Brain microvascular endothelial cell (primary cell): ENCODE measurements around the gene CCDC83.

Source experiments
- DNase-seq: peaks from one replicate; pipeline ENCODE4 v3.0.0-alpha.2; 2020
- H3K27ac ChIP-seq: fragments of 250-450 bp; sonication (Bioruptor Pico); 2 replicates; pipeline ENCODE4 v1.5.1; 2020; ENCODE audit warnings: mild to moderate bottlenecking, moderate library complexity
- H3K27me3 ChIP-seq: fragments of 250-450 bp; sonication (Bioruptor Pico); replicated peaks from 2 replicates; pipeline ENCODE4 v1.5.1; 2020; ENCODE audit warnings: mild to moderate bottlenecking
- H3K36me3 ChIP-seq: fragments of 250-450 bp; sonication (Bioruptor Pico); replicated peaks from 2 replicates; pipeline ENCODE4 v1.5.1; 2020; ENCODE audit warnings: mild to moderate bottlenecking
- H3K4me3 ChIP-seq: 2 replicates; pipeline ENCODE4 v1.5.1; 2011; ENCODE audit warnings: low read depth, mild to moderate bottlenecking, control low read depth, low read length, moderate library complexity
- in situ Hi-C: cut with HindIII; loops from 2 replicates; pipeline ENCODE4 v1.10.0; 2017; ENCODE audit warnings: low sequenced_read_pairs, low pct_ligation_motif_present
- TF ChIP-seq, protein P1 (sequence below): IDR thresholded peaks from 2 replicates; pipeline ENCODE4 v1.5.1; 2011; ENCODE audit warnings: low read depth, mild to moderate bottlenecking, moderate library complexity, low read length, control low read depth, inconsistent platforms; ENCODE audit errors: missing control alignments

The CCDC83 gene

DNA sequence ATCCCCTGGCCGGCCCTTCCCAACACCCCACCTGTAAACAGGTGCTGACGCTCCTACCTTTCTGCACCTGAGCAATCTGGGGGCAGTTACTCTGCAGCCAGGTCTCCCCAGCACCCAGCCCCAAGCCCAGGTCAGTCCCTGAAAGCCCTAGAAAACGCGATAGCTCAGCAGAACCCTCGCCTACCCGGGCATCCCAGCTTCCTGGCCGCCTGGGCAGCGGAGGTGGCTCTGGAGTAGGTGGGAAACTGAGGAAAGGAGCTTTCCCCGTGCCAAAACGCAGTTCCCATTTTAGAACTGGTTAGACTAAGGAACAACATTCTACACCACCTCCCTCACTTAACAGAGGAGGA lies 44.7 kb upstream of the CCDC83 start:
- Histone ChIP-seq H3K4me3 (peak overlapping the region; percentile 61), H3K27ac (no peak overlapping the region), H3K27me3 (no peaks in the 10 kb centered on the region), H3K36me3 (no peaks in the 10 kb centered on the region)
- TF ChIP-seq, protein P1, sequence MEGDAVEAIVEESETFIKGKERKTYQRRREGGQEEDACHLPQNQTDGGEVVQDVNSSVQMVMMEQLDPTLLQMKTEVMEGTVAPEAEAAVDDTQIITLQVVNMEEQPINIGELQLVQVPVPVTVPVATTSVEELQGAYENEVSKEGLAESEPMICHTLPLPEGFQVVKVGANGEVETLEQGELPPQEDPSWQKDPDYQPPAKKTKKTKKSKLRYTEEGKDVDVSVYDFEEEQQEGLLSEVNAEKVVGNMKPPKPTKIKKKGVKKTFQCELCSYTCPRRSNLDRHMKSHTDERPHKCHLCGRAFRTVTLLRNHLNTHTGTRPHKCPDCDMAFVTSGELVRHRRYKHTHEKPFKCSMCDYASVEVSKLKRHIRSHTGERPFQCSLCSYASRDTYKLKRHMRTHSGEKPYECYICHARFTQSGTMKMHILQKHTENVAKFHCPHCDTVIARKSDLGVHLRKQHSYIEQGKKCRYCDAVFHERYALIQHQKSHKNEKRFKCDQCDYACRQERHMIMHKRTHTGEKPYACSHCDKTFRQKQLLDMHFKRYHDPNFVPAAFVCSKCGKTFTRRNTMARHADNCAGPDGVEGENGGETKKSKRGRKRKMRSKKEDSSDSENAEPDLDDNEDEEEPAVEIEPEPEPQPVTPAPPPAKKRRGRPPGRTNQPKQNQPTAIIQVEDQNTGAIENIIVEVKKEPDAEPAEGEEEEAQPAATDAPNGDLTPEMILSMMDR, result no peak
- in situ Hi-C loops, result no loop called here
- DNase-seq, result no peak

DNA sequence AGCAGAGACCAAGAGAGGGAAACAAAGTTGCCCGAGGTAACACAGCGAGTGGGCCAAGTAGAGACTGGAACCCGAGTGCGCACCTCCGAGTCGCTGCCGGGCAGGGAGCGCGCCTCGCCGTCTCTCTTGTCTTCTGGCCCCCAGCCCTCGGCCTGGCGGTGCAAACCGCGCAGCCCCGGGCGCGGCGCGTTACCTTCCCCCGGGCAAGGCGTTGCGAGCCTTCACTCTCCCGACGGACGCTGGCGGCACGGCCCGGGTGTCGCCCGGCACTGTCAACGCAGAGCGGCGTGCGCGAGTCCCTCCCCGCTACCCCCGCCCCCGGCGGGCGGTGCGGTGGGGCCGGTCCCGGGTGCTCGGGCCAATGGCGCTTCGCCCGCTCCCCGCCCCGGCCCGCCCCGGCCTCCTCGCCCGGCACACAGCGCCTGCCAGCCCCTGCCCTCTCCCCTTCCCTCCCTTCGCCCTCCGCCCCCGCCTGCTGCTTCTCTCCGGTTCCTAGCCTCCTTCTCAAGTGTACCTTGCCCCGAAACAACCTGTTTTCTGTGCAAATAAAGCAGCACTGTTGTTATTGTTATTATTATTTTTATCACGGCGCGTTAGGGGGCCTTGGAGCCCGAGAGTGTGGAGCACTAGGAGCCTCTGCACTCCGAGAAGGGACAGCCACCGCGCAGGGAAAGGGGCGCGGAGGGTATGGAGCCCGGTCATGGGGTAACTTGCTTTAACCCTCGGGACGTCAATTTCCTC lies 44.1 kb upstream of the CCDC83 start, which contains the start of gene SYTL2:
Gene SYTL2, minus strand, starts transcription at position 271 of the 741 bp plus-strand sequence. CDS start 53,416 bp downstream, outside the sequence.
- peak; percentile 18 for DNase-seq
- H3K36me3 ChIP-seq, result no peaks in the 10 kb centered on the region
- TF ChIP-seq, protein P1, result no peak
- in situ Hi-C loops, result no loop called here
- peak within 1 kb of the TSS; percentile 61 for H3K4me3 ChIP-seq
- no peak within 1 kb of the TSS for H3K27ac ChIP-seq
- no peaks in the 10 kb centered on the region for H3K27me3 ChIP-seq

DNA sequence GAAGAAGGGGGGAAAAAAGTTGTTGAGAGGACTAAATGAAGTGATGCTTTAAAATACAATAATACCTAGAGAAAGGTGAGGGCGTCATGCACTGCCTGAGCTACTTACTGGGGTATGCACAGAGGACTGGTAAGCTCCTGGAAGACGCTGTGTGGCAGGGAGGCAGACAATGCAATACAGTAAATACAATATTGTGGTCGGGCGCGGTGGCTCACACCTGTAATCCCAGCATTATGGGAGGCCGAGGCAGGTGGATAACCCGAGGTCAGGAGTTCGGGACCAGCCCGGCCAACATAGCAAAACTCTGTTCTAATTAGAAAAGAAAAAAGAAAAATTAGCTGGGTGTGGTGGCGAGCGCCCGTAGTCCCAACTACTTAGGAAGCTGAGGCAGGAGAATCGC lies 43.6 kb upstream of the CCDC83 start:
- no peak for DNase-seq
- Histone ChIP-seq H3K27ac (no peak overlapping the region), H3K36me3 (no peaks in the 10 kb centered on the region), H3K4me3 (peak overlapping the region; percentile 61), H3K27me3 (no peaks in the 10 kb centered on the region)
- TF ChIP-seq, protein P1, result no peak
- in situ Hi-C loops, result no loop called here

DNA sequence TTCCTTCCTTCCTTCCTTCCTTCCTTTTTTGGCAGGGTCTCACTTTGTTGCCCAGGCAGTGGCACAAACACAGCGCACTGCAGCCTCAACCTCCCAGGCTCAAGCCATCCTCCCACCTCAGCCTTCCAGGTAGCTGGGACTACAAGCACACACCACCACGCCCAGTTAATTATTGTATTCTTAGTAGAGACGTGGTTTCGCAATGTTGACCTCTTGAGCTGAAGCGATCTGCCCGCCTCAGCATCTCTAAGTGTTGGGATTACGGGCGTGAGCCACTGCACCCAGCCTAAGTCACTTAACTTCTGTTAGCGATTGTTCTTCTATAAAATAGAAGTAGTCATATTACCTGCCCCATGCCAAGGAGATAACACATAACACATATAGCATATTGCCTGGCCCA lies 41.5 kb upstream of the CCDC83 start:
- in situ Hi-C loops, result no loop called here
- Histone ChIP-seq H3K4me3 (no peak overlapping the region), H3K27me3 (no peaks in the 10 kb centered on the region), H3K27ac (no peak overlapping the region), H3K36me3 (no peaks in the 10 kb centered on the region)
- TF ChIP-seq, protein P1, result no peak
- DNase-seq, result no peak

DNA sequence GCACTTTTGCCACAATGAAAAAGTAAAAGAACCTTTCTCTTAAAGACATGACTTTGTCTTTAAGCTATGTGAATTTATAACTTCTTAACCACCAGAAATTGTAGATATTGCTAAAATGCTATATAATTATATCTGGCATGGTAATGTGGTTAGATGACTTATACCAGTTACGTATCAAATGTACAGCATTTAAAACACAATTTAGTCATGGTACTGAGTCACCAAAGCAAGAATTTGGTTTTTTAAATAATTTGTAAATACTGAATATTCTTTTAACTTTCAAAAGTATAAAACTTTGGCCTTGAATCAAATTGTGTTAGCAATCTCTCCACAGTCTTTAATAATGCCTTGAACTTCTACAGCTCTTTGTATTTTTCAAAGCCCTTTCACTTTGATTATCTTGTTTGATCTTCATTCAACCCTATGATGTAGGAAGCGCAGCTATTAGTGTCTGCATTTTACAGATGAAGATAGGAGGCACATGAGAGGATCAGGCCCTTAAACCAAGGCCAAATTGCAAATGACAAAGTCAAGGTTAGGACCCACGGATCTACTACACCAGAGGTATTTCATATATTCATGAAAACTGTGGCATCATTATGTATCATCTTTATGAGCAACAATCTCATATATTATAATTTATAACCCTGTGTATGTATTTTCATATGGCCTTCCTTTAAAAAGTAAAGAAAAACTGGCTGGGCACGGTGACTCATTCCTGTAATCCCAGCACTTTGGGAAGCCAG lies 39.8 kb upstream of the CCDC83 start:
- no peak for DNase-seq
- Histone ChIP-seq H3K27me3 (no peaks in the 10 kb centered on the region), H3K36me3 (no peaks in the 10 kb centered on the region), H3K4me3 (no peak overlapping the region), H3K27ac (peak overlapping the region; percentile 50)
- TF ChIP-seq, protein P1, result no peak
- in situ Hi-C loops, result no loop called here

DNA sequence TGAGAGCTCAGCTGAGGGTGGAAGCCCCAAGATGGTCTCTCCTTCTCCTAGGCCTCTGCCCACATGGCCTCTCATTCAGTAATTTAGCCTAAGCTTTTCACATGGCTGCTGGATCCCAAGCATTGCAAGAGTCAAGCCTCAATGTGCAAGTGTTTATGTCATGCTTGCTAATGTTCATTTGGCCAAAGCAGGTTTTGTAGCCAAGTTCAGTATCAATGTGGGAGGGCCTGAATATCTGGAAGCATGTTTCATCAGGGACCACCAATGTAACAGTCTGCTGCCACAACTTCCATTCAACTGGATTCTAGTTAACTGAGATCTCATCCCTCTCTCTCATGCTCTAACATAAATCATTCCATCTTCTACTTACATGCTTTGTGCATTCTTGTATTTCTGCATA lies 35.7 kb upstream of the CCDC83 start:
- Histone ChIP-seq H3K27ac (no peak overlapping the region), H3K4me3 (no peak overlapping the region), H3K36me3 (no peaks in the 10 kb centered on the region), H3K27me3 (no peaks in the 10 kb centered on the region)
- in situ Hi-C loops, result no loop called here
- TF ChIP-seq, protein P1, result no peak
- DNase-seq, result no peak
